Measurements from ENCODE around the gene NLRC5. TPM values are rescaled to one million over a fixed set of nuclear protein-coding genes. Genes with fewer than 3 reads are reported as not detected.

The NLRC5 gene
- total and polyA plus RNA-seq, 9 of the 15 experiments (the other 6 are each of a cell fraction or from before 2014, with no cell fraction given): 0.59 to 0.71 TPM; not detected in 7

- no peak for FAIRE-seq
- ChIA-PET CTCF (ENCODE audit: low intra/inter-chr PET ratio) (no interaction called here), POLR2A (no interaction called here)
- H3K4me1 ChIP-seq (replicated peaks in 1 of 2; ENCODE audit: control insufficient read depth in 2 of 2, insufficient read depth in 2 of 2, low read length in 2 of 2): peaks cover 0 to 9% of the 10 kb centered on the region in 2 experiments; a peak in 2 of 5 replicates
- no peaks in the 10 kb centered on the region for H3K36me3 ChIP-seq (ENCODE audit: control insufficient read depth, insufficient read depth, low read length)
- ATAC-seq: no peak
- no peaks in the 10 kb centered on the region for H3K9me3 ChIP-seq (replicated peaks; ENCODE audit: control insufficient read depth, insufficient read depth, low read depth, low read length)
- BruUV-seq (replicated peaks): no TSS peak
- WGBS (ENCODE audit: insufficient coverage, low coverage, missing lambda C conversion rate): 0% methylated on average over 2 of the region's 2 CpGs
- intact Hi-C loops (cut with micrococcal nuclease) (no loop called here), in situ Hi-C loops (cut with MboI) (no loop called here)
- H3K4me3 ChIP-seq: no peak overlapping the region
- H3K9me1 ChIP-seq (ENCODE audit: control insufficient read depth, insufficient read depth, low read length): no peaks in the 10 kb centered on the region
- no peak overlapping the region for H3K4me2 ChIP-seq (ENCODE audit: insufficient read depth, low read length)
- DNase-seq (ENCODE audit: extremely low read depth in 1 of 4, low spot score in 3 of 4): no peak
- H3K79me2 ChIP-seq (ENCODE audit: control insufficient read depth, insufficient read depth, low read length): no peaks in the 10 kb centered on the region
- no peak overlapping the region for H3K27ac ChIP-seq (ENCODE audit: extremely low read depth, low read depth, low read length)
- H2AFZ ChIP-seq (ENCODE audit: low read depth, low read length): no peak overlapping the region
- peaks cover 38 to 81% of the 10 kb centered on the region in 2 experiments for H3K27me3 ChIP-seq (ENCODE audit: control insufficient read depth in 2 of 2, insufficient read depth in 2 of 2, low read length in 2 of 2)
- peaks cover 4% of the 10 kb centered on the region for H4K20me1 ChIP-seq (replicated peaks; ENCODE audit: control insufficient read depth, insufficient read depth, low read length)
- H3K9ac ChIP-seq (ENCODE audit: insufficient read depth in 1 of 2, low read depth in 2 of 2, low read length in 2 of 2): no peak overlapping the region
- TF ChIP-seq KDM1A (IDR thresholded peaks at IDR 0.05) (no peak), HDAC8 (tag; IDR thresholded peaks at IDR 0.05) (no peak), TRIM24 (IDR thresholded peaks at IDR 0.05) (no peak), SRSF3 (IDR thresholded peaks at IDR 0.05; ENCODE audit: insufficient read depth, low read length) (no peak), ETV6 (IDR thresholded peaks at IDR 0.05; ENCODE audit: borderline replicate concordance in 1 of 2, low read depth in 2 of 2, low read length in 1 of 2) (no peak), ETV6 (CRISPR knock-in tag; IDR thresholded peaks at IDR 0.05; ENCODE audit: borderline replicate concordance) (no peak), CHAMP1 (IDR thresholded peaks at IDR 0.05) (no peak), AFF4 (CRISPR knock-in tag; IDR thresholded peaks at IDR 0.05) (no peak), BRD4 (IDR thresholded peaks at IDR 0.05) (no peak), CLOCK (CRISPR knock-in tag; IDR thresholded peaks at IDR 0.05; ENCODE audit: borderline replicate concordance) (no peak), ATF6 (CRISPR knock-in tag; IDR thresholded peaks at IDR 0.05) (no peak), TCFL5 (CRISPR knock-in tag; conservative IDR thresholded peaks at IDR 0.05) (no peak)
These were observed 3.4 kb upstream of the NLRC5 start for GRCh38 chr16:56985962-56986360.
